ENCODE results near the gene FAM20C. TPM values are rescaled to one million over a fixed set of nuclear protein-coding genes. Genes with fewer than 3 reads are reported as not detected.
A peak's percentile ranks its signal among the peaks of the same experiment; 100 is the strongest.
"Not testable (repeated sequence)": the region's sequence is repeated elsewhere in the genome, so short reads cannot be mapped to it uniquely, and the experiment has no call there.

FAM20C gene
- total and polyA plus RNA-seq, 7 experiments from 2014 or later = 0.22 to 27.0 (median 4.6) TPM; not detected in 2

DNA sequence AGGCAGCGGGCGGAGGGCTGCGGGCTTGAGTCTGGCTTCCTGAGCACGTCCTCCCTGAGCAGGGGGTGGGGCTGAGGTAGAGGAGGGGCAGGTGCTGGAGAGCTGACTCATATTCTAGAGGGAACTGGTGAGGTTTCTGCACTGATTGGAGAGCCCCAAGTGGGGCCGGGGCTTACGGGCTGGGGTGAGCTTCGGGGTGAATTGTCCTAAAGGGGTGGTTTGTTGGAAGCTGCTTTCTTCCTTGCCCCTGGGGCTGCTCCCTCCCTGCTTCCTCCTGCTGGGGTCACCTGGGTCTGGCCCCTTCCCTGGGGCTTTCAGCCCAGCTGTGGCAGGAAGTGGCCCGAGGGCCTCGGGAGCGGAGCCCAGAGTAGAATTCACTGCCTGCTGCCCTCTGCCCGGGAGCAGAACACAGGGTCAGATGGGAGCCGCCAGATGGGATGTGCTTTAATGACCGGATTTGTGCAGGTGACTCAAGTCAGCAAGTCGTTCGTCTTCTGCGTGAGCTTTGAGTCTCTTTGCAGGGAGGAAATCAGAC is 48.6 kb downstream of the FAM20C start:
- no peak for DNase-seq
- Histone ChIP-seq H3K27me3 (ENCODE audit: control insufficient read depth in 2 of 2, insufficient read depth in 2 of 2, low read length in 2 of 2) (no peaks in the 10 kb centered on the region), H3K4me3 (ENCODE audit: low read length) (no peak overlapping the region), H3K9me3 (ENCODE audit: control insufficient read depth in 2 of 3, low read length in 3 of 3) (no peaks in the 10 kb centered on the region), H3K27ac (ENCODE audit: low read depth, low read length) (no peak overlapping the region), H3K4me1 (ENCODE audit: control insufficient read depth in 2 of 2, insufficient read depth in 2 of 2, low read length in 2 of 2) (no peaks in the 10 kb centered on the region), H3K36me3 (ENCODE audit: control insufficient read depth in 2 of 3, insufficient read depth in 3 of 3, low read length in 3 of 3) (no peaks in the 10 kb centered on the region)
- Mint-ChIP-seq H3K4me1 (no peaks in the 10 kb centered on the region), H3K4me3 (no peak overlapping the region), H3K36me3 (no peaks in the 10 kb centered on the region), H3K9me3 (peaks cover 0 to 2% (median 0%) of the 10 kb centered on the region in 11 donors), H3K27me3 (no peaks in the 10 kb centered on the region), H3K27ac (no peak overlapping the region)
- ATAC-seq = peak; percentile 42
- CTCF ChIA-PET = no interaction called here
- intact Hi-C loops (cut with micrococcal nuclease) = no loop called here
- POLR2A ChIA-PET = no interaction called here

DNA sequence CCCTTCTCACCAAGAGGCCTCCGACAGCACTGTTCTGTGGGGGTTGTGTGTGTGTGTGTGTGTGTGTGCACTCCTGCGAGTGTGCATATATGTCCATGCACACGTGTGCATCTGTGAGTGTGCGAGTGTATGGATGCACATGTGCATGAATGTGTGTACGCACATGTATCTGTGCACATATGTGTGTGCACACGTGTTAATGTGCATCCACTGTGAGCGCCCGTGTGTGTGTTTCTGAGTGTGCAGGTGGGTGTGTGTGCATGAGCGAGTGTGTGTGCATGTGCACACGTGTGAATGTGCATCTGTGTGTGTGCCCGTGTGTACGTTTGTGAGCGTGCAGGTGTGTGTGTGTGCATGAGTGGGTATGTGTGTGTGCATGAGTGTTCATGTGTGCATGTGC is 49.1 kb downstream of the FAM20C start:
- H3K4me1 Mint-ChIP-seq = no peaks in the 10 kb centered on the region
- no peaks in the 10 kb centered on the region for H3K9me3 ChIP-seq (ENCODE audit: control insufficient read depth in 2 of 3, low read length in 3 of 3)
- ChIA-PET CTCF (no interaction called here), POLR2A (no interaction called here)
- no peak for ATAC-seq
- no peak overlapping the region for H3K27ac ChIP-seq (ENCODE audit: low read depth, low read length)
- no peaks in the 10 kb centered on the region for H3K36me3 ChIP-seq (ENCODE audit: control insufficient read depth in 2 of 3, insufficient read depth in 3 of 3, low read length in 3 of 3)
- H3K4me3 ChIP-seq (ENCODE audit: low read length) = no peak overlapping the region
- H3K27me3 Mint-ChIP-seq = no peaks in the 10 kb centered on the region
- peaks cover 0 to 2% (median 0%) of the 10 kb centered on the region in 11 donors for H3K9me3 Mint-ChIP-seq
- H3K27me3 ChIP-seq (ENCODE audit: control insufficient read depth in 2 of 2, insufficient read depth in 2 of 2, low read length in 2 of 2) = no peaks in the 10 kb centered on the region
- H3K4me1 ChIP-seq (ENCODE audit: control insufficient read depth in 2 of 2, insufficient read depth in 2 of 2, low read length in 2 of 2) = no peaks in the 10 kb centered on the region
- no peaks in the 10 kb centered on the region for H3K36me3 Mint-ChIP-seq
- no peak overlapping the region for H3K4me3 Mint-ChIP-seq
- DNase-seq = no peak
- intact Hi-C loops (cut with micrococcal nuclease) = no loop called here
- H3K27ac Mint-ChIP-seq = peak overlapping the region in 1 of 9 donors; percentile 45

GRCh38 chr7:242826-243579 is 50.6 kb downstream of the FAM20C start:
- H3K36me3 ChIP-seq (ENCODE audit: control insufficient read depth in 2 of 3, insufficient read depth in 3 of 3, low read length in 3 of 3); H3K4me3 Mint-ChIP-seq; H3K9me3 ChIP-seq (ENCODE audit: control insufficient read depth in 2 of 3, low read length in 3 of 3); H3K4me1 Mint-ChIP-seq; H3K27ac Mint-ChIP-seq; H3K4me3 ChIP-seq (ENCODE audit: low read length); H3K36me3 Mint-ChIP-seq; CTCF ChIA-PET; H3K27me3 ChIP-seq (ENCODE audit: control insufficient read depth in 2 of 2, insufficient read depth in 2 of 2, low read length in 2 of 2); intact Hi-C loops (cut with micrococcal nuclease); ATAC-seq; H3K27me3 Mint-ChIP-seq; H3K9me3 Mint-ChIP-seq; POLR2A ChIA-PET; DNase-seq; H3K4me1 ChIP-seq (ENCODE audit: control insufficient read depth in 2 of 2, insufficient read depth in 2 of 2, low read length in 2 of 2); H3K27ac ChIP-seq (ENCODE audit: low read depth, low read length): not testable (repeated sequence)

DNA sequence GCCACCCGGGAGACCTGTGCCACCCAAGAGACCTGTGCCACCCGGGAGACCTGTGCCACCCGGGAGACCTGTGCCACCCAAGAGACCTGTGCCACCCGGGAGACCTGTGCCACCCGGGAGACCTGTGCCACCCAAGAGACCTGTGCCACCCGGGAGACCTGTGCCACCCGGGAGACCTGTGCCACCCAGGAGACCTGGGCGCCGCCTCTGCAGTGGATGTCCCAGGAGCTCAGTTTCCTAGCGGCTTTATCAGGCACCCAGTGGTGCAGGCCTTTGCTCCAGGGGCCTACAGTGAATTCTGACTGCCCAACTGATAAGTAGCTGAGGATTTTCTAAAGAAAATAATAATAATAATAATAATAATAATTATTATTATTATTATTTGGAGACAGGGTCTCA is 51.2 kb downstream of the FAM20C start:
- H3K36me3 ChIP-seq (ENCODE audit: control insufficient read depth in 2 of 3, insufficient read depth in 3 of 3, low read length in 3 of 3); H3K4me3 Mint-ChIP-seq; H3K4me3 ChIP-seq (ENCODE audit: low read length); H3K36me3 Mint-ChIP-seq; H3K27ac ChIP-seq (ENCODE audit: low read depth, low read length); CTCF ChIA-PET; H3K4me1 Mint-ChIP-seq; H3K4me1 ChIP-seq (ENCODE audit: control insufficient read depth in 2 of 2, insufficient read depth in 2 of 2, low read length in 2 of 2); H3K9me3 ChIP-seq (ENCODE audit: control insufficient read depth in 2 of 3, low read length in 3 of 3); intact Hi-C loops (cut with micrococcal nuclease); H3K27me3 Mint-ChIP-seq; H3K27me3 ChIP-seq (ENCODE audit: control insufficient read depth in 2 of 2, insufficient read depth in 2 of 2, low read length in 2 of 2); POLR2A ChIA-PET; H3K9me3 Mint-ChIP-seq; ATAC-seq; H3K27ac Mint-ChIP-seq; DNase-seq: not testable (repeated sequence)

DNA sequence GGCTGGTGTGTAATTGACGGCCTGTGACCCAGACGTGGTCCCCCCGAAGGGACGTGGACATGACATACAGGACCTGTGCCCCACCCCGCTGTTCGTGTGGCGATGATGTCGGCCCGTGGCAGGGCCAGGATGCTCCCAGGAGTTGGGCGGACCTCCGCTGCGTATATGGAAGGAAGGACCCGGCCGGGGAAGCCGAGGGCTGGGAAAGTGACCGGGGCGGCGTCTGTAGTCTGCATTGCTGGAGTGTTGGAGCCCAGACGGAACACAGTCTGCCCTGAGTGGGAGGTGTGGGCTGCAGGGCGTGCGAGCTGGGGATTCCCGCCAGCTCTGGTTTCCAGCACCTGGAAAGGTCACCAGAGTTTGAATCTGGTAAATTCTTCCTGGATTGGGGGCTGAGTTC is 52.6 kb downstream of the FAM20C start:
- Histone ChIP-seq H3K27me3 (ENCODE audit: control insufficient read depth in 2 of 2, insufficient read depth in 2 of 2, low read length in 2 of 2) (no peaks in the 10 kb centered on the region), H3K9me3 (ENCODE audit: control insufficient read depth in 2 of 3, low read length in 3 of 3) (no peaks in the 10 kb centered on the region), H3K36me3 (ENCODE audit: control insufficient read depth in 2 of 3, insufficient read depth in 3 of 3, low read length in 3 of 3) (no peaks in the 10 kb centered on the region), H3K27ac (ENCODE audit: low read depth, low read length) (no peak overlapping the region), H3K4me1 (ENCODE audit: control insufficient read depth in 2 of 2, insufficient read depth in 2 of 2, low read length in 2 of 2) (no peaks in the 10 kb centered on the region), H3K4me3 (ENCODE audit: low read length) (no peak overlapping the region)
- Mint-ChIP-seq H3K4me1 (no peaks in the 10 kb centered on the region), H3K27ac (no peak overlapping the region), H3K36me3 (no peaks in the 10 kb centered on the region), H3K4me3 (no peak overlapping the region), H3K27me3 (no peaks in the 10 kb centered on the region), H3K9me3 (peaks cover 0 to 2% (median 0%) of the 10 kb centered on the region in 11 donors)
- ChIA-PET POLR2A (no interaction called here), CTCF (no interaction called here)
- DNase-seq (no peak), ATAC-seq (no peak)
- intact Hi-C loops (cut with micrococcal nuclease) = no loop called here

DNA sequence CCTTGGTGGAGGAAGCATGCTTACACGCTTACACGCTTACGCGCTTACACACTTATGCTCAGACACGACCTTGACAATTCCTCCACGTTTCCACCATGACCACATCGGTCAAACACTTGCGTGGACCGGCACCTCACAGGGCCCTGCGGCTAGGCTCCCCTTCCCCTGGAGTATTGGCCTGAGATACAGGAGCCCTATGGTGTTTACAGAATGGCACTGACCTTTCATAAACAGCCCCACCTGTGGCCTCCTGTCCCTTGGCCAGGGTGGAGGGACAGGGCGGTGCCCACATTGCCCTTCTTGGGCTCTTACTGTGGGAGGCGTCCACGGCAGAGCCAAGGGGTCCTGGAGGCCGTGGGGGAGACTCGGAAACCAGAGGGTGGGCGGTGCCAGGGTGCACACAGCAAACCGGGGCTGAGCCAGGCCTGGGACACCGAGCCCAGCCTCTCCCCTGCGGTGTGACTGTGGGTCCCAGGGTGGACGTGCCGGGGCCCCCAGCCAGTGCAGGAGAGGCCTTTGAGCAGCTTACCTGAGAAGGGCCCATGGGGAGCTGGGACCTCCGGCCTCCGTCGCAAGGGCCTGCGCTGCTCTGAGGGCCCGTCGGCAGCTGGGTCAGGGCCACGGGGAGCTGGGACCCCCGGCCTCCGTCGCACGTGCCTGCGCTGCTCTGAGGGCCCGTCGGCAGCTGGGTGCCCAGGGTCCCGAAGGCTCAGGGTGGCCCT is 53.4 kb downstream of the FAM20C start:
- CTCF ChIA-PET = no interaction called here
- no peaks in the 10 kb centered on the region for H3K36me3 ChIP-seq (ENCODE audit: control insufficient read depth in 2 of 3, insufficient read depth in 3 of 3, low read length in 3 of 3)

DNA sequence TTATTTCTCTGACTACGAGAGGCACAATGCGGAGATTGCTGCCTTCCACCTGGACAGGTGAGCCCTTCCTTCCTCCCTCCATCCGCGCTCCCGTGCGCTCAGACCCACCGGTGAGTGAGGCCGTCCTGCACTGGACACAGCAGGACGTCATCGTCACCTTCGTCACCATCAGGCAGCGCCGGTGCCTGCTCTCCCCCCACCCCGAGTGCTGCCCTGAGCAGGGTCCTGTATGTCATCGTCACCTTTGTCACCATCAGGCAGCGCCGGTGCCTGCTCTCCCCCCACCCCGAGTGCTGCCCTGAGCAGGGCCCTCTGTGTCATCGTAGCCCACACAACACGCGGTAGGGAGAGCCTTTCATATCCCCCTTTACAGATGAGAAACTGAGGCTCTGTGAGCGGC is 54.1 kb downstream of the FAM20C start:
- no peaks in the 10 kb centered on the region for H3K36me3 Mint-ChIP-seq
- intact Hi-C loops (cut with micrococcal nuclease) = no loop called here

More for the DNA sequence above, 53.4 kb downstream of the FAM20C start:
- POLR2A ChIA-PET = no interaction called here
- Histone ChIP-seq H3K27ac (ENCODE audit: low read depth, low read length) (no peak overlapping the region), H3K4me3 (ENCODE audit: low read length) (no peak overlapping the region), H3K9me3 (ENCODE audit: control insufficient read depth in 2 of 3, low read length in 3 of 3) (no peaks in the 10 kb centered on the region), H3K4me1 (ENCODE audit: control insufficient read depth in 2 of 2, insufficient read depth in 2 of 2, low read length in 2 of 2) (no peaks in the 10 kb centered on the region), H3K27me3 (ENCODE audit: control insufficient read depth in 2 of 2, insufficient read depth in 2 of 2, low read length in 2 of 2) (no peaks in the 10 kb centered on the region)
- Mint-ChIP-seq H3K27me3 (no peaks in the 10 kb centered on the region), H3K36me3 (no peaks in the 10 kb centered on the region), H3K27ac (no peak overlapping the region), H3K4me1 (no peaks in the 10 kb centered on the region), H3K4me3 (no peak overlapping the region), H3K9me3 (peaks cover 0 to 2% (median 0%) of the 10 kb centered on the region in 11 donors)
- DNase-seq = no peak
- intact Hi-C loops (cut with micrococcal nuclease) = no loop called here
- ATAC-seq = peak; percentile 31

More for the DNA sequence above, 54.1 kb downstream of the FAM20C start:
- DNase-seq (no peak), ATAC-seq (no peak)
- Histone ChIP-seq H3K27ac (ENCODE audit: low read depth, low read length) (no peak overlapping the region), H3K27me3 (ENCODE audit: control insufficient read depth in 2 of 2, insufficient read depth in 2 of 2, low read length in 2 of 2) (no peaks in the 10 kb centered on the region), H3K4me1 (ENCODE audit: control insufficient read depth in 2 of 2, insufficient read depth in 2 of 2, low read length in 2 of 2) (no peaks in the 10 kb centered on the region), H3K4me3 (ENCODE audit: low read length) (no peak overlapping the region), H3K36me3 (ENCODE audit: control insufficient read depth in 2 of 3, insufficient read depth in 3 of 3, low read length in 3 of 3) (no peaks in the 10 kb centered on the region), H3K9me3 (ENCODE audit: control insufficient read depth in 2 of 3, low read length in 3 of 3) (no peaks in the 10 kb centered on the region)
- no peak overlapping the region for H3K27ac Mint-ChIP-seq
- CTCF ChIA-PET = no interaction called here
- no peaks in the 10 kb centered on the region for H3K4me1 Mint-ChIP-seq
- POLR2A ChIA-PET = no interaction called here
- H3K27me3 Mint-ChIP-seq = no peaks in the 10 kb centered on the region
- no peak overlapping the region for H3K4me3 Mint-ChIP-seq
- no peaks in the 10 kb centered on the region for H3K9me3 Mint-ChIP-seq
